Fibroblast of skin of right quadriceps (primary cell): ENCODE data around the gene COX20.

ENCODE experiments used
- DNase-seq: peaks from one replicate; pipeline ENCODE4 v3.0.0-alpha.2; 2013

Gene COX20

DNA sequence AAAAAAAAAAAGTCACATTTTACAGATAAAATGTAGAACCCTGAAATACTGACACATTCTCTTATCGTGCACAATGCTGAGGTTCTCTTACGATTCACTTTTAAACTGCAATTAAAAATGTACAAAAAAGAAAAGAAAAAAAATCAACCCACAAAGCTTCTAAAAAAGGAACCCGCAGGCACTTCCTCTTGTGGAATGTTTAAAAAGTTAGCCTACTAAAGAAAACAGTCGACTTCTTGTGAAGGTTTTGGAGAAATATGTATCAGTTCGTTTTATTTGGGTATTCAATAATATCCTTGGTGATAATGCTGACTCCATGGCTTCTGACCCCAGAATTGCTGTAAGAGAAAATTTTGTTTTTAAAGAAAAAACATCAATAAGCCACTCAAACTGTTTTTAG is 18.7 kb downstream of the COX20 start:
- DNase-seq = no peak

GRCh38 chr1:244854865-244855578 is 19.6 kb downstream of the COX20 start:
- DNase-seq = no peak

DNA sequence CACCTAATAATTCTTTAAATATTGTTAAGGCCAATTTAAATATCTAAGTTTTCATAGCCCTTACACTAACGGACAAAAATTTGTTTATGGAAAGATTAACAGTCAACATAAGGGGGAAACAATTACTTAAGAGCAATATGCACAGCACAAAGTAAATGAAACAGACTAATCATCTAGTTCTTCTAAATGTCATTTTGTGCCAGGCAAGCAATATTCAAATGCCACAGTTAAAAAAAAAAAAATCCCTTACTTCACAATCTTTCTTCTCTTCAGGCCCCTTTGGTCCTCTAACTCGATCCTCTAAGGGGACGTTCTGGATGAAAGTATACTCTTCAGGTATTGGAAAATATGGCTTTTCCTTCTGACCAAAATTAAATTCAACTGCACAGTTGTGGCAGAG is 22.3 kb downstream of the COX20 start:
- no peak for DNase-seq

DNA sequence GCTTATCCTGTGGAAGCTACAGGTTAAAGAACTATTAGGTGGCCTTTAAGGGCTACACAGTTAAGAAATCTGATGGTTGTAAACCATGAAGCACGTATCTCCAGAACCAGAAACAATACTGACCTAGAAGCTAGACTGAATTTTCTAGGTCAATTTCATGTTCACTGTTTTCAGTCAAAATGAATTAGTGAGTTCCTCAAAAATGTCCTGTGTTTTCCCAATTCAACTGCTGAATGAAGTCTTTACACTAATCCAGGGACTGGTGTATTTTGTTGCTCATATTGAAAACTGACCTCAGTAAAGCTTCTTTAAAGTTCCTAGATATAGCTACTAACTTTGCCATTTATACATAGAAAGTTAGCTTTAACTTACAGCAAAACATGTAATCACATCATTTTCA is 22.9 kb downstream of the COX20 start:
- DNase-seq = no peak

GRCh38 chr1:244860078-244860477 is 24.6 kb downstream of the COX20 start:
- no peak for DNase-seq

GRCh38 chr1:244860914-244861610 is 25.6 kb downstream of the COX20 start:
- no peak for DNase-seq

DNA sequence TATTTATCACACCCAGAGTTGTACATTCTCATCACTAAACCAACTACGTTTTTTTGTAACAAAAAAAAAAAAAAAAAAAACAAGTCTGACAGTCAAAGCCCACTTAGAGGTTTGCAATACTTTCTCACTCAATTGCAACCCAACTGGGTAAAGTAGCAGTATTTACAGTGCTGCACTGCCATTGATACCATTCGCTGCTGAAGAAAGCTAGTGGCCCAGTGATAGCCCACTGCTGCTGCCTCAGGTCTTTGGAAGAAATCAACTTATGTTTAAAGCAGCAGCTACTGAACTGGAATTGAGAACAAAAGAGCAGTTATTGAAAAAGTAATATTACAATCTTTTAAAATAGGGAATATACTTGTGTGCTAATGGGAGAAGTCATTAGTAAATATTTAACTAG is 26.2 kb downstream of the COX20 start:
- DNase-seq = no peak

DNA sequence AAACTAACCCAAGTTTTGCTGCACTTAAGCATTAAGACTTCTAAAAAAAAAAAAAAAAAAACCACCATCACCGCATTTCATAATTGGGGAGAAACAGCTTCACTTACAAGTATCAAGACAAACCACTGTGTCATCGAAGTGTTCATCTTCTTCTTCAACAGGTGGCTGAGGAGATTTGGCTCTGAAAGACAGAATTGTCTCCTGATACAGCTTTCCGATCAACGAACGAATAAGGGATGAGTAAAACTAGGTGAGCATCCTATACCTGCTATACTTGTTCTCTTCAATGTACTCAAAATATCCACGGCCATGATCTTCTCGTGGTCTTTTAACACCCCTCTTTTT is 26.9 kb downstream of the COX20 start:
- no peak for DNase-seq

DNA sequence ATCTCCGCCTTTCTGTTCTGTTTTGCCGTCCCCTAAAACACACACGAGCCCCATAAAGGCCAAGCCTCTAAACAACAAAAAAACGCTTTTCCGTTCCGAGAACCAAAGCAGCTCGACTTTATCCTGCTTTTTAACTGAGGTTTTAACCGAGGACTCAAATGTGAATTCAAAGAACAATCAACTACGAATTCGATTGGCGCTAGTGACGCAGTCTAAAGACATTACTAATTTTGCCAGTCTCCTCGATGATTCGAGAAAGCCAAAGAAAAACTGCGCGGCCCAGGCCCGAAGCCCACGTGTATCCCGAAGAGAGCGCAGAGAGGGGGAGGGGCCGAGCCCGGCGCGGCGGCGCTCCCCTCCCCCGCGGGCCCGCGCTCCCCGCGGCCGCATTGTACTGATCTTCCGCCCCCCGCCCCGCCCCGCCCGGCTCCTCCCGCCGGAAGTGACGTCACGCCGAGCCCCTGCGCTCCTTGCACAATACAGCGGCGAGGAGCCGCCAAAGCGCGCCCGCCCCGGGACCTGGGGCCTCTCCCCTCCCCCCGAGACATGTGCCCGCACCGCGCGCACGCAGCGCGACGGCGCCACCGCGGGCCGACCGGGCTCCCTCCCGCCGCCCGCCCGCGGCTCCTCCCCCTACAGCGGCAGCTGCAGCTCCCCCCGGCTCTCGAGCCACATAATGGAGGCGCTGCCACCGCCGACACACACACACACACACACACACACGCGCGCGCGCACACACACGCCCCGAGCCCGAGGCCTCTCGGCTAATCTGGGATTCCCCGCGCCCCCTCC is 27.4 kb downstream of the COX20 start:
- DNase-seq = peak; percentile 95

DNA sequence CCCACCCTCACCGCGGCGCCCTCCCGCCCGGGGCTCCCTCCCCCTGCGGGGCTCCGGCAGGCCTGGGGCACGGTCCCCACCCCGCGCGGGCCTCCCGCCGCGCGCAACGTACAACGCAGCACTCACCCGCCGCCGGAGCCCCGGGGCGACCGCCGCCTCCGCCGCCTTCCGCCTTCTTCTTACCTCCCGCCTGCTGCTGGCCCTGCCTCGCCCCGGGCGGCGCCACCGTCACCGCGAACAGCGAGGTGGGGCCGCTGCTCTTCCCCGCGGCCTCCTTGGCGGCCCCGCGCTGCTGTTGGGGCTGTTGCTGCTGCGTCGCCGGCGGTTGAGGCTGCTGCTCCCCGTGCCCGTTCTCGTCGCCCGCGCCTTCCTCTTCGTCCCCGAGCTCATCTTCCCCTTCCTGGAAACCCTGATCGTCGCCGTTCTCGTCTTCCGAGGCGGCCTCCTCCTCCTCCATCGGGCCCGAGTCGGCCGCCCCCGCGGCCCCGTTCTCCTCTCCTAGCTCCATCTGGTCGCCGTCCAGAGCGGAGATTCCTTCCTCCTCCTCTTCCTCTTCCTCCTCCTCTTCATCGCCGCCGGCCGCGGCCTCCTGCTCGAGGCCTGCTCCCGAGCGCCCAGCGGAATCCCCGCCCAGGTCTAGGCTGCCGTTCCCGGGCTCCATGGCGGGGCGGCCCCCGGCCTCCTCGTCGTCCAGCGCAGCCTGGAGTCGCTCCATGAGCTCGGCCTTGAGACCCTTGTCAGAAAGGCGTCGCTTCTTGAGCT is 28.2 kb downstream of the COX20 start:
- no peak for DNase-seq

DNA sequence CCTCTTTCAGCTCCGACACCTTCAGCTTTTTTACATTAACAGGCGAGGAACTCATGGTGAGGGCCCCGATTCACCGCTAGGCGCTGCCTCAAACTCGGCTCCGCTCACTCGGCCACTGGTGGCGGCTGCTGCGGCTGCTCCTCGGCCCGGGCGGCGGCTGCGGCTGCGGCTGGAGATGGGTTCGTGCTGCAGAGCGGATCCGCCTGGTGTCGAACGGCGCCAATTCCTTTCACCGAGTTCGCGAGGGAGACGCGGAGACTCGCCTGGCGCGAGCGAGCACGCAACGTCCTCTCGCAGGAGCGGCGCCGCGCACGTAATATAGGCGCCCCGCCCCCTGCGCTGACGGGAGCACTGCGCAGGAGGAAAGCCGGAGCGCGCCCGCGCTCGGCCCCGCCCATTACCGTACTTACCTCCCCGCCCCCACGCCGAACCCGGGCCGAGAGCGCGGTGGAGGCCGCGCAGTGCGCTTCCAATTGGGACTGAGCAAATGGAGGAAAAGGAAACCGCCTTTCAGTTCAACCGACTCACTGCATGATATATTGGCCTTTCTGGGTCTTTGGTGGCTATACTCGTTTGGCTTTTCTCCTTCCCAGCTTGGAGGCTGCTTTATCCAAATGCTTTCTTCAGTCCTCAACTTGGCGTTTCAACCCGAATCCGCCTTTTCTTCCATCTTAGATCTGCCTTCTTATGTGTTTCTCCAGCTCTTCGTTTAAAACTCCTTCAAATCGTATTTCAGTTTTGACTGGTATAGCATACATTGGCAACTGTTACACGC is 29.0 kb downstream of the COX20 start, which contains the start of gene HNRNPU:
TSS of gene HNRNPU (minus strand) at position 291 of the 775 bp plus-strand sequence. CDS start at position 55, 236 bp downstream.
- DNase-seq = peak; percentile 98

- DNase-seq = peak; percentile 45
These were observed 29.5 kb downstream of the COX20 start for GRCh38 chr1:244865028-244865371.

DNA sequence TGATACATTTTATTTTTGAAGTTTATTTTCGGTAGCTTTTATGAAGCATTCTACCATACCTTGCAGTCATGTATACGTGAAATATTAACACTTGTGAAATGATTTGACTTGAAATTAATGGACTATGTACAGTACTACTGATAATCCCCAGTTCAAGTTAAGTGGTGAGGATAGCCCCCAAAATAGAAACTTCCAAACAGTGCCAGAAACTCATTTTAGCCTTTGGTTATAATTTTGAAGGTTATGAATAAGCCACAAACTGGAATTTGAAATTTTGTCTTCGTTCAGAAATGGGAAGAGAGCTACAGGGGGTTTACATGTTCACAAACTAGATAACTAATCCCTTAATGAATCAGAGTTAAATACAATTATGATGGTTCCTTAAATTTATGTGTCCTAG is 30.4 kb downstream of the COX20 start:
- no peak for DNase-seq

- DNase-seq = no peak
These were observed 30.9 kb downstream of the COX20 start for GRCh38 chr1:244866355-244866754.

GRCh38 chr1:244868484-244869363 is 33.3 kb downstream of the COX20 start:
- DNase-seq = no peak

DNA sequence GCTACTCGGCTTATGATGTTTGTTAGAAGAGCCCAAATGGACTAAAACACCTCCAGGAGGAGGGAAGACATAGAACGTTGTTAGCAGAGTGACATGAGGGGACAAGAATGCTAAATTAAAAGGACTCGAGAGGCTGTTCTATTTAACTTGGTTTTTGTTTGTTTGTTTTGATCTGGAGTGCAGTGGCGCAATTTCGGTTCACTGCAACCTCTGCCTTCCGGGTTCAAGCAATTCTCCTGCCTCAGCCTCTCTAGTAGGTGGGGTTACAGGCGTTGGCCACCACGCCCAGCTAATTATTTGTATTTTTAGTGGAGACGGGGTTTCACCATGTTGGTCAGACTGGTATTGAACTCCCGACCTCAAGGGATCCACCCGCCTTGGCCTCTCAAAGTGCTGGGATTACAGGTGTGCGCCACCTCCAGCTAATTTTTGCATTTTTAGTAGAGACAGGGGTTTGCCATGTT is 33.9 kb downstream of the COX20 start:
- DNase-seq = no peak

DNA sequence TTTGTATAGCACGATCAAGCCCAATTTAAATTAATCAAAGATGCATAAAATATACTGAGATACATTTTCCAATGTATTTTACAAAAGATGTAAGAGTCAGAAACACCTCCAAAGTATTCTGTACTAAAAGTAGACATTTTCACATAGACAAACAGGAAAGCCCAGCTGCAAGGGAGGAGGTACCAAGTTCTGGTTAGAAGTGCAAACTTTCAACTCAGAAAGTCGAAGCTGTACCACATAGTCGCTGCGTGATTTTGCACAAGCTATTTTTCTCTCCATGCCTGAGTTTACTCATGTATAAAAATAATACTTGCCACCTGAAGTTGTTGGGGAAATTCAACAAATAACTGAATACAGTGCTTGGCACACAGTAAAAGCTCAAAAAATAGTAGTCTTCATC is 34.5 kb downstream of the COX20 start:
- no peak for DNase-seq

GRCh38 chr1:244874974-244875579 is 39.6 kb downstream of the COX20 start:
- no peak for DNase-seq

- no peak for DNase-seq
These were observed 40.9 kb downstream of the COX20 start for GRCh38 chr1:244876228-244876910.

DNA sequence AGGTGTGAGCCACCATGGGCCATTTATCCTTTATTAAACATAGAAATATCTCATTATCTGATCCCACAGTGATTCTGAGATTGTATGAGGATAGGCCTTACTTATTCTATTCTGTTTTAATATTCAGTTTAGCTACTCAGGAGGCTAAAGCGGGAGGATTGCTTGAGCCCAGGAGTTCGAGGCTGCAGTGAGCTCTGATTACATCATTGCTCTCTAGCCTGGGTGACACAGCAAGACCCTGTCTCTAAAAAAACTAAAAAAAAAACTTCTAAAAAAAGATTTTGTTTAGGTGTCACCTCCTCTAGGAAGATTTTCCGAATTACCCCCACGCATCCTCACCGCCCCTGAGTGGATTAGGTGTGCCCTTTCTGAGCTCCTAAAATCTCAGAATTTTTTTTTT is 43.2 kb downstream of the COX20 start:
- DNase-seq = no peak
